ENCODE measurements around the gene GGNBP2.

GRCh38 chr17:36631022-36631421 is 86.3 kb downstream of the GGNBP2 start:
- TF ChIP-seq, protein P1, sequence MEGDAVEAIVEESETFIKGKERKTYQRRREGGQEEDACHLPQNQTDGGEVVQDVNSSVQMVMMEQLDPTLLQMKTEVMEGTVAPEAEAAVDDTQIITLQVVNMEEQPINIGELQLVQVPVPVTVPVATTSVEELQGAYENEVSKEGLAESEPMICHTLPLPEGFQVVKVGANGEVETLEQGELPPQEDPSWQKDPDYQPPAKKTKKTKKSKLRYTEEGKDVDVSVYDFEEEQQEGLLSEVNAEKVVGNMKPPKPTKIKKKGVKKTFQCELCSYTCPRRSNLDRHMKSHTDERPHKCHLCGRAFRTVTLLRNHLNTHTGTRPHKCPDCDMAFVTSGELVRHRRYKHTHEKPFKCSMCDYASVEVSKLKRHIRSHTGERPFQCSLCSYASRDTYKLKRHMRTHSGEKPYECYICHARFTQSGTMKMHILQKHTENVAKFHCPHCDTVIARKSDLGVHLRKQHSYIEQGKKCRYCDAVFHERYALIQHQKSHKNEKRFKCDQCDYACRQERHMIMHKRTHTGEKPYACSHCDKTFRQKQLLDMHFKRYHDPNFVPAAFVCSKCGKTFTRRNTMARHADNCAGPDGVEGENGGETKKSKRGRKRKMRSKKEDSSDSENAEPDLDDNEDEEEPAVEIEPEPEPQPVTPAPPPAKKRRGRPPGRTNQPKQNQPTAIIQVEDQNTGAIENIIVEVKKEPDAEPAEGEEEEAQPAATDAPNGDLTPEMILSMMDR (IDR thresholded peaks at IDR 0.05; ENCODE audit: low read depth, low read length, poor library complexity, severe bottlenecking) = no peak
- no peak for TF ChIP-seq EZH2phosphoT487 (IDR thresholded peaks at IDR 0.05; ENCODE audit: borderline replicate concordance, low read length)

All from DOHH2 (cell line).